Tibial artery (tissue), 4 donors: Measurements from ENCODE around the gene POR.
A peak's percentile ranks its signal among the peaks of the same experiment; 100 is the strongest.

ENCODE experiments used
- DNase-seq, 2 donors: peaks; one replicate each; pipeline ENCODE4 v3.0.0-alpha.2; 2019
- H3K27ac ChIP-seq, 2 donors: fragments of 200-600 bp; sonication (generic) in 1 of 2; 1 replicate in 1 of 2; 2 replicates in 1 of 2; pipeline ENCODE4 v1.5.1; 2018 to 2019; ENCODE audit warnings: mild to moderate bottlenecking in 1 of 2
- H3K27me3 ChIP-seq, 2 donors: fragments of 200-600 bp; sonication (generic) in 1 of 2; one replicate each; pipeline versions ENCODE4 v1.5.1 to v1.6.0; 2016 to 2019
- H3K36me3 ChIP-seq, 3 donors: fragments of 200-600 bp; sonication (generic) in 2 of 3; one replicate each; pipeline ENCODE4 v1.5.1; 2016 to 2019; ENCODE audit warnings: mild to moderate bottlenecking in 2 of 3
- H3K4me1 ChIP-seq, 4 donors: fragments of 200-600 bp; sonication (generic) in 2 of 4; 1 replicate in 3 of 4; 2 replicates in 1 of 4; pipeline ENCODE4 v1.5.1; 2016 to 2019
- H3K4me3 ChIP-seq, 2 donors: fragments of 200-600 bp; sonication (generic) in 1 of 2; 1 replicate in 1 of 2; 2 replicates in 1 of 2; pipeline ENCODE4 v1.5.1; 2018 to 2019; ENCODE audit warnings: mild to moderate bottlenecking in 2 of 2
- H3K9me3 ChIP-seq, 3 donors: fragments of 200-600 bp; sonication (generic) in 1 of 3; one replicate each; pipeline ENCODE4 v1.5.1; 2016 to 2019
- intact Hi-C: fragments of 100-400 bp; cut with DNase I; formaldehyde crosslinking; loops from one replicate; pipeline ENCODE4 v1.15.0; 2023; ENCODE audit warnings: low total_unique reads
- TF ChIP-seq, protein P1 (sequence below), 2 experiments: fragments of 200-600 bp in 1 of 2; fragments of 450-650 bp in 1 of 2; IDR thresholded peaks; one replicate each; pipeline ENCODE4 v1.5.1; 2017 to 2019; ENCODE audit warnings: antibody characterized with exemption in 2 of 2, mild to moderate bottlenecking in 1 of 2, moderate library complexity in 1 of 2

POR gene

GRCh38 chr7:75955331-75955955 lies 40.5 kb downstream of the POR start:
- H3K27ac ChIP-seq = no peak overlapping the region
- H3K36me3 ChIP-seq = peaks cover 29 to 67% (median 49%) of the 10 kb centered on the region in 3 donors
- no peak overlapping the region for H3K4me3 ChIP-seq
- H3K9me3 ChIP-seq = no peaks in the 10 kb centered on the region
- H3K27me3 ChIP-seq = no peaks in the 10 kb centered on the region
- DNase-seq = no peak
- TF ChIP-seq, protein P1, sequence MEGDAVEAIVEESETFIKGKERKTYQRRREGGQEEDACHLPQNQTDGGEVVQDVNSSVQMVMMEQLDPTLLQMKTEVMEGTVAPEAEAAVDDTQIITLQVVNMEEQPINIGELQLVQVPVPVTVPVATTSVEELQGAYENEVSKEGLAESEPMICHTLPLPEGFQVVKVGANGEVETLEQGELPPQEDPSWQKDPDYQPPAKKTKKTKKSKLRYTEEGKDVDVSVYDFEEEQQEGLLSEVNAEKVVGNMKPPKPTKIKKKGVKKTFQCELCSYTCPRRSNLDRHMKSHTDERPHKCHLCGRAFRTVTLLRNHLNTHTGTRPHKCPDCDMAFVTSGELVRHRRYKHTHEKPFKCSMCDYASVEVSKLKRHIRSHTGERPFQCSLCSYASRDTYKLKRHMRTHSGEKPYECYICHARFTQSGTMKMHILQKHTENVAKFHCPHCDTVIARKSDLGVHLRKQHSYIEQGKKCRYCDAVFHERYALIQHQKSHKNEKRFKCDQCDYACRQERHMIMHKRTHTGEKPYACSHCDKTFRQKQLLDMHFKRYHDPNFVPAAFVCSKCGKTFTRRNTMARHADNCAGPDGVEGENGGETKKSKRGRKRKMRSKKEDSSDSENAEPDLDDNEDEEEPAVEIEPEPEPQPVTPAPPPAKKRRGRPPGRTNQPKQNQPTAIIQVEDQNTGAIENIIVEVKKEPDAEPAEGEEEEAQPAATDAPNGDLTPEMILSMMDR (IDR thresholded peaks at IDR 0.05) = no peak
- intact Hi-C loops = no loop called here
- H3K4me1 ChIP-seq = peaks cover 0 to 10% (median 4%) of the 10 kb centered on the region in 4 donors

GRCh38 chr7:75957021-75957736 lies 42.2 kb downstream of the POR start:
- DNase-seq = no peak
- Histone ChIP-seq H3K27me3 (no peaks in the 10 kb centered on the region), H3K27ac (no peak overlapping the region), H3K9me3 (no peaks in the 10 kb centered on the region), H3K4me1 (peaks cover 0 to 11% (median 9%) of the 10 kb centered on the region in 4 donors), H3K36me3 (peaks cover 29 to 67% (median 50%) of the 10 kb centered on the region in 3 donors), H3K4me3 (no peak overlapping the region)
- intact Hi-C loops = no loop called here
- TF ChIP-seq, protein P1 (IDR thresholded peaks at IDR 0.05) = no peak

GRCh38 chr7:75958802-75959543 lies 44.0 kb downstream of the POR start:
- no peaks in the 10 kb centered on the region for H3K27me3 ChIP-seq
- H3K36me3 ChIP-seq = peaks cover 25 to 61% (median 46%) of the 10 kb centered on the region in 3 donors
- no peak overlapping the region for H3K4me3 ChIP-seq
- TF ChIP-seq, protein P1 (IDR thresholded peaks at IDR 0.05) = no peak
- H3K9me3 ChIP-seq = no peaks in the 10 kb centered on the region
- intact Hi-C loops = no loop called here
- H3K4me1 ChIP-seq = peaks cover 9 to 29% (median 22%) of the 10 kb centered on the region in 4 donors
- DNase-seq = no peak
- H3K27ac ChIP-seq = no peak overlapping the region

DNA sequence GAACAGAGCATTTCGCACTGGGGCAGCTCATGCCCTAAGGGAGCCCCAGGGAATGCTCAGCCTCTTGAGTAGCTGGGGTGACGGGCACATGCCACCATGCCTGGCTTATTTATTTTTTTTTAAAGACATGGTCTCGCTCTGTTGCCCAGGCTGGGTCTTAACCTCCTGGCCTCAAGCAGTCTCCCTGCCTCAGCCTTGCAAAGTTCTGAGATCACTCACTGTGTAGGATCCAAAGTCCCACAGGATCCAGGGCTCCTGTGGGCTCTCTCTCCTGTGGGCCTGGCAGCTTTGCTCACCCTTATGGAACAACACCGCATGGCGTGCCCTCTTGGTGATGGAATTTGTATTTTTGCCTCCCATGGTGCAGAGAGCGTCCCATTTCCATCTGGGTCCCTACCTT lies 45.4 kb downstream of the POR start:
- Histone ChIP-seq H3K27me3 (no peaks in the 10 kb centered on the region), H3K4me1 (peaks cover 12 to 43% (median 28%) of the 10 kb centered on the region in 4 donors), H3K4me3 (no peak overlapping the region), H3K9me3 (no peaks in the 10 kb centered on the region), H3K27ac (peak overlapping the region; percentile 88 to 95), H3K36me3 (peaks cover 12 to 47% (median 32%) of the 10 kb centered on the region in 3 donors)
- TF ChIP-seq, protein P1 (IDR thresholded peaks at IDR 0.05) = no peak
- DNase-seq = no peak
- intact Hi-C loops = loop anchor here (5.0 kb wide), 1 partner anchor 43 kb away; the partner anchor contains the start of gene POR

DNA sequence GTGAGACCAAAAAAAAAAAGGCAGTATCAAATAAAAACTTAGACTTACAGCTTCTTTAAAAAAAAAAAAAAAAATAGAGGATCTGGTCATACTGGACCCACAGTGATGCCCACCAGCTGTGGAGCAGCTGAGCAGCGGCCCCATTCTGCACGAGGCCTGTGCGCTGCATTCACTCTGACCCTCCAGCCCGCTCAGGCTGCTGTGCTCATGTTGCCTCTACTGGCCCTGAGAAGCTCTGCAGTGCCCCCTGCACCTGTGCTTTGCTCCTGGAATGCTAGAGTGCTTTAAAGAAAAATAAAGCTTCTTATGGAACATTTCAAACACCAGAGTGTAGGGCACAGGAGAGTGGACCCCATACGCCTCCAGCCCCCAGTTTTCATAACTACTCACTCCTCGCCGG lies 46.3 kb downstream of the POR start:
- H3K4me1 ChIP-seq = peaks cover 12 to 52% (median 37%) of the 10 kb centered on the region in 4 donors
- H3K27me3 ChIP-seq = no peaks in the 10 kb centered on the region
- H3K36me3 ChIP-seq = peaks cover 4 to 38% (median 24%) of the 10 kb centered on the region in 3 donors
- DNase-seq = no peak
- intact Hi-C loops = loop anchor here (5.0 kb wide), 1 partner anchor 44 kb away; the partner anchor contains the start of gene POR
- H3K27ac ChIP-seq = peak overlapping the region; percentile 88 to 95
- no peaks in the 10 kb centered on the region for H3K9me3 ChIP-seq
- H3K4me3 ChIP-seq = no peak overlapping the region
- TF ChIP-seq, protein P1 (IDR thresholded peaks at IDR 0.05) = no peak
